H9 (cell line): ENCODE measurements around the gene THAP4. TPM values are rescaled to one million over a fixed set of nuclear protein-coding genes. Genes with fewer than 3 reads are reported as not detected.
A peak's percentile ranks its signal among the peaks of the same experiment; 100 is the strongest.

ENCODE experiments used
- DNase-seq: peaks from one replicate; pipeline ENCODE4 v3.0.0-alpha.2; 2017
- H2AFZ ChIP-seq: one replicate; pipeline ENCODE4 v1.6.1; 2013; ENCODE audit warnings: mild to moderate bottlenecking, low read length, control low read depth, moderate library complexity
- H2AK5ac ChIP-seq: 2 replicates; pipeline ENCODE4 v1.6.1; 2013; ENCODE audit warnings: low read length, control low read depth, mixed read lengths; ENCODE audit not compliant: insufficient read length
- H2BK120ac ChIP-seq: one replicate; pipeline ENCODE4 v1.6.1; 2013; ENCODE audit warnings: low read depth, mild to moderate bottlenecking, low read length, control low read depth, inconsistent platforms; ENCODE audit not compliant: poor library complexity, severe bottlenecking
- H2BK12ac ChIP-seq: 2 replicates; pipeline ENCODE4 v1.6.1; 2013; ENCODE audit warnings: low read length, control low read depth, mixed read lengths, low read depth; ENCODE audit not compliant: insufficient read length
- H2BK15ac ChIP-seq: 2 replicates; pipeline ENCODE4 v1.6.1; 2013; ENCODE audit warnings: low read depth, low read length, control low read depth
- H2BK20ac ChIP-seq: one replicate; pipeline ENCODE4 v1.6.1; 2013; ENCODE audit warnings: low read depth, mild to moderate bottlenecking, low read length, control low read depth, inconsistent platforms; ENCODE audit not compliant: poor library complexity, severe bottlenecking
- H2BK5ac ChIP-seq: 2 replicates; pipeline ENCODE4 v1.6.1; 2013; ENCODE audit warnings: low read length, control low read depth, mixed read lengths; ENCODE audit not compliant: insufficient read length
- H3K14ac ChIP-seq: 2 replicates; pipeline ENCODE4 v1.6.1; 2013; ENCODE audit warnings: low read length, control low read depth; ENCODE audit not compliant: insufficient read depth
- H3K18ac ChIP-seq: 2 replicates; pipeline ENCODE4 v1.6.1; 2013; ENCODE audit warnings: low read depth, mild to moderate bottlenecking, mixed read lengths, low read length, control low read depth; ENCODE audit not compliant: insufficient read length
- H3K23ac ChIP-seq: 2 replicates; pipeline ENCODE4 v1.6.1; 2013; ENCODE audit warnings: low read length, control low read depth, mixed read lengths, low read depth; ENCODE audit not compliant: insufficient read length
- H3K23me2 ChIP-seq: 2 replicates; pipeline ENCODE4 v1.6.1; 2013; ENCODE audit warnings: low read depth, mild to moderate bottlenecking, mixed read lengths, low read length, control low read depth; ENCODE audit not compliant: insufficient read length, poor library complexity, severe bottlenecking
- H3K27ac ChIP-seq: 2 replicates; pipeline ENCODE4 v1.5.1; 2013; ENCODE audit warnings: low read length, control low read depth, mixed read lengths, low read depth; ENCODE audit not compliant: insufficient read length
- H3K27me3 ChIP-seq: 2 replicates; pipeline ENCODE4 v1.6.1; 2013; ENCODE audit warnings: low read length, control low read depth, inconsistent platforms; ENCODE audit not compliant: insufficient read depth
- H3K4ac ChIP-seq: 2 replicates; pipeline ENCODE4 v1.6.1; 2013; ENCODE audit warnings: low read depth, mild to moderate bottlenecking, control low read depth, inconsistent platforms, low read length, moderate library complexity
- H3K4me1 ChIP-seq: 2 replicates; pipeline ENCODE4 v1.6.1; 2013; ENCODE audit warnings: low read length, control low read depth, inconsistent platforms; ENCODE audit not compliant: insufficient read depth
- H3K4me2 ChIP-seq: 2 replicates; pipeline ENCODE4 v1.6.1; 2013; ENCODE audit warnings: low read length, control low read depth, mixed read lengths; ENCODE audit not compliant: insufficient read length, insufficient read depth
- H3K56ac ChIP-seq: 2 replicates; pipeline ENCODE4 v1.6.1; 2013; ENCODE audit warnings: low read depth, mild to moderate bottlenecking, mixed read lengths, low read length, control low read depth; ENCODE audit not compliant: insufficient read length
- H3K79me1 ChIP-seq: 2 replicates; pipeline ENCODE4 v1.6.1; 2013; ENCODE audit warnings: low read depth, mild to moderate bottlenecking, moderate library complexity, low read length, control low read depth, inconsistent platforms; ENCODE audit not compliant: insufficient read depth, poor library complexity, severe bottlenecking
- H3K79me2 ChIP-seq: 2 replicates; pipeline ENCODE4 v1.6.1; 2013; ENCODE audit warnings: low read length, control low read depth, inconsistent platforms; ENCODE audit not compliant: insufficient read depth
- H3K9ac ChIP-seq: 2 replicates; pipeline ENCODE4 v1.6.1; 2013; ENCODE audit warnings: low read length, control low read depth, mixed read lengths; ENCODE audit not compliant: insufficient read length; ENCODE audit errors: extremely low read depth
- H3K9me3 ChIP-seq: one replicate; pipeline ENCODE4 v1.6.1; 2013; ENCODE audit warnings: low read depth, low read length, inconsistent platforms; ENCODE audit not compliant: control insufficient read depth
- H3T11ph ChIP-seq: one replicate; pipeline ENCODE4 v1.6.1; 2013; ENCODE audit warnings: mild to moderate bottlenecking, low read length, control low read depth, inconsistent platforms
- H4K20me1 ChIP-seq: one replicate; pipeline ENCODE4 v1.6.1; 2013; ENCODE audit not compliant: control insufficient read depth, insufficient read length, insufficient read depth
- H4K5ac ChIP-seq: 2 replicates; pipeline ENCODE4 v1.6.1; 2013; ENCODE audit warnings: low read depth, mild to moderate bottlenecking, mixed read lengths, low read length, control low read depth; ENCODE audit not compliant: insufficient read length
- H4K8ac ChIP-seq: replicated peaks from 2 replicates; pipeline ENCODE4 v1.6.1; 2013; ENCODE audit warnings: low read length, control low read depth, mixed read lengths, low read depth; ENCODE audit not compliant: insufficient read length
- H4K91ac ChIP-seq: 2 replicates; pipeline ENCODE4 v1.6.1; 2013; ENCODE audit warnings: low read depth, mild to moderate bottlenecking, moderate library complexity, mixed read lengths, low read length, control low read depth; ENCODE audit not compliant: insufficient read length
- H3K27ac Mint-ChIP-seq, 3 experiments: 2 replicates in 2 of 3; 3 replicates in 1 of 3; pipeline ENCODE4 v1.8.0; 2020 to 2021; ENCODE audit warnings: mixed read lengths in 3 of 3, mild to moderate bottlenecking in 1 of 3, moderate library complexity in 1 of 3
- H3K27me3 Mint-ChIP-seq: 2 replicates; pipeline ENCODE4 v1.8.0; 2021; ENCODE audit warnings: low read depth, mild to moderate bottlenecking, moderate library complexity, mixed read lengths
- H3K36me3 Mint-ChIP-seq, 3 experiments: 2 replicates in 2 of 3; 3 replicates in 1 of 3; pipeline ENCODE4 v1.8.0; 2020 to 2021; ENCODE audit warnings: low read depth in 3 of 3, mixed read lengths in 3 of 3; ENCODE audit not compliant: insufficient read depth in 1 of 3
- H3K4me1 Mint-ChIP-seq, 2 experiments: 2 replicates each; pipeline ENCODE4 v1.8.0; 2020; ENCODE audit warnings: mixed read lengths in 2 of 2
- H3K4me3 Mint-ChIP-seq, 2 experiments: 2 replicates in 1 of 2; 3 replicates in 1 of 2; pipeline ENCODE4 v1.8.0; 2020 to 2021; ENCODE audit warnings: mild to moderate bottlenecking in 2 of 2, mixed read lengths in 2 of 2, moderate library complexity in 1 of 2
- H3K9me3 Mint-ChIP-seq, 2 experiments: 2 replicates in 1 of 2; 3 replicates in 1 of 2; pipeline ENCODE4 v1.8.0; 2020; ENCODE audit warnings: mild to moderate bottlenecking in 2 of 2, mixed read lengths in 2 of 2, moderate library complexity in 1 of 2
- CTCF ChIP-seq: fragments of 200-600 bp; sonication (generic); conservative IDR thresholded peaks from 3 replicates; pipeline ENCODE4 v1.8.0; 2021; ENCODE audit warnings: antibody characterized with exemption, mild to moderate bottlenecking
- WGBS: extraction: QIAGEN DNeasy Blood & Tissue Kit; methylation state at CpG from one replicate; pipeline ENCODE4 v1.1.7; 2013; ENCODE audit warnings: missing lambda C conversion rate, low lambda C conversion rate, mixed read lengths; ENCODE audit not compliant: insufficient read length; ENCODE audit errors: extremely low coverage; 5-methylcytosine and 5-hydroxymethylcytosine counted together
- total RNA-seq: library from RNA; stranded (reverse); gene quantifications from 2 replicates; pipeline ENCODE4 v1.2.1, GENCODE V29; 2021

The THAP4 gene
- total RNA-seq, 1 experiment from 2014 or later = 70.6 TPM

- H2BK120ac ChIP-seq = no peak overlapping the region
- H2BK12ac ChIP-seq = no peak overlapping the region
- Mint-ChIP-seq H3K4me1 (0 out of 4 replicates have a peak, but pooled peaks cover 0 to 2% of the 10 kb centered on the region in 2 experiments), H3K36me3 (peaks cover 25 to 61% (median 57%) of the 10 kb centered on the region in 3 experiments; a peak in 6 of 7 replicates), H3K4me3 (no peak overlapping the region), H3K27ac (no peak overlapping the region; a peak in 1 of 7 replicates), H3K9me3 (no peaks in the 10 kb centered on the region), H3K27me3 (no peaks in the 10 kb centered on the region)
- no peak overlapping the region for H3K56ac ChIP-seq
- H2AFZ ChIP-seq = no peak overlapping the region
- no peak overlapping the region for H3K18ac ChIP-seq
- DNase-seq = no peak
- H3K79me1 ChIP-seq = no peaks in the 10 kb centered on the region
- H2BK20ac ChIP-seq = no peak overlapping the region
- H2BK15ac ChIP-seq = no peak overlapping the region
- H3K27ac ChIP-seq = no peak overlapping the region
- no peaks in the 10 kb centered on the region for H3K4me1 ChIP-seq
- H3K9ac ChIP-seq = no peak overlapping the region
- H3T11ph ChIP-seq = no peak overlapping the region
- H3K23ac ChIP-seq = no peak overlapping the region
- H3K14ac ChIP-seq = no peak overlapping the region
- H3K9me3 ChIP-seq = no peaks in the 10 kb centered on the region
- no peak overlapping the region for H3K4ac ChIP-seq
- no peak overlapping the region for H3K4me2 ChIP-seq
- H3K79me2 ChIP-seq = no peaks in the 10 kb centered on the region
- no CpG with 5 or more reads among the region's 1 CpG for WGBS
- no peak overlapping the region for H4K8ac ChIP-seq
- H4K20me1 ChIP-seq = no peaks in the 10 kb centered on the region
- H3K27me3 ChIP-seq = no peaks in the 10 kb centered on the region
- H4K91ac ChIP-seq = no peak overlapping the region
- H2BK5ac ChIP-seq = no peak overlapping the region
- peak; percentile 43; the same call in 2 of the 3 replicates for TF ChIP-seq CTCF
- no peak overlapping the region for H4K5ac ChIP-seq
- no peak overlapping the region for H2AK5ac ChIP-seq
- no peaks in the 10 kb centered on the region for H3K23me2 ChIP-seq
These were observed 38.5 kb downstream of the THAP4 start for GRCh38 chr2:241598487-241598886.
